Activated CD8-positive, alpha-beta memory T cell treated with anti-CD3 and anti-CD28 coated beads, Interleukin-2, amount 50 U/mL, for 24 hours (primary cell): Measurements from ENCODE around the gene PCDHB1.
A peak's percentile ranks its signal among the peaks of the same experiment; 100 is the strongest.

Experiments
- DNase-seq: peaks from one replicate; pipeline ENCODE4 v3.0.0-alpha.2; 2020; ENCODE audit errors: extremely low read depth

PCDHB1 gene

GRCh38 chr5:141050622-141051520 is at the start of gene PCDHB1:
PCDHB1 (plus strand) TSS chr5:141051374; CDS start chr5:141051471, 97 bp downstream.
- no peak for DNase-seq

- DNase-seq = no peak
Measured at GRCh38 chr5:141001446-141001843, 49.7 kb upstream of the PCDHB1 start.

DNA sequence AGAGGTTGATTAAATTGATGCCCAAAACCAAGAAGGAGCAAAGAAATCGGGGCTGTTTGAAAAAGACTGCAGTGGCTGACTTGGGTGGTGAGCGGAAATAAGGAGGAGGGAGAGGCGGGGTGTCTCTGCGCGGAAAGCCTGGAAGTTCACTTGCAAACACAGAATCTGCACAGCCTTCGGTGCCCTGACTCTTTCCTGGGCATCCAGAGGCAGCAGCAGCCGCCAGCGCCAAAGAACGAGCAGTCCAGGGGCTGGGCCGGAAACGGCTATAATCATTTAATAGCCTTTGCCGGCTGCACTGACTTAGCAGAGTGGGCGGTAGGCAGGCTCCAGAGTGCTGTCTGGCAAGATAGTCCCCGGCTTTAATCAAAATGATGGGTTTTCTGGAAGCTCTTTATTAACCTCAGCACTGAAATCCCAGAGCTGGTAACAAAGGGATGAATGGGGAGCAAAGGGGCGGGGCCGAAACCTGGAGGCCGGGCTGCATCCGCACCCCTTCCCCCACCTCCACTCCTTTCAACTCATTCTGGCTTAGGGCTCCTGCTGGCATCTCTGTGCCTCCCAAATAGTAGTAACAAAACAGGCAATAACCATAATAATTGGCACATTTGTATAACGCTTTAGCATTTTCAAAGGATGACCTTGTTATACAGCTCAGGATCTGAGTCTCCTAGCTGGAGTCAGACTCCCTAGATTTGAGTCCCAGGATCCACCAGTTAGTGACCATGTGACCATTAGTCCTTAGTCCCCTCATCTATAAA is 49.1 kb upstream of the PCDHB1 start:
- no peak for DNase-seq

GRCh38 chr5:141002605-141002965 is 48.6 kb upstream of the PCDHB1 start:
- DNase-seq = no peak

GRCh38 chr5:141003031-141003430 is 48.1 kb upstream of the PCDHB1 start:
- DNase-seq = no peak

DNA sequence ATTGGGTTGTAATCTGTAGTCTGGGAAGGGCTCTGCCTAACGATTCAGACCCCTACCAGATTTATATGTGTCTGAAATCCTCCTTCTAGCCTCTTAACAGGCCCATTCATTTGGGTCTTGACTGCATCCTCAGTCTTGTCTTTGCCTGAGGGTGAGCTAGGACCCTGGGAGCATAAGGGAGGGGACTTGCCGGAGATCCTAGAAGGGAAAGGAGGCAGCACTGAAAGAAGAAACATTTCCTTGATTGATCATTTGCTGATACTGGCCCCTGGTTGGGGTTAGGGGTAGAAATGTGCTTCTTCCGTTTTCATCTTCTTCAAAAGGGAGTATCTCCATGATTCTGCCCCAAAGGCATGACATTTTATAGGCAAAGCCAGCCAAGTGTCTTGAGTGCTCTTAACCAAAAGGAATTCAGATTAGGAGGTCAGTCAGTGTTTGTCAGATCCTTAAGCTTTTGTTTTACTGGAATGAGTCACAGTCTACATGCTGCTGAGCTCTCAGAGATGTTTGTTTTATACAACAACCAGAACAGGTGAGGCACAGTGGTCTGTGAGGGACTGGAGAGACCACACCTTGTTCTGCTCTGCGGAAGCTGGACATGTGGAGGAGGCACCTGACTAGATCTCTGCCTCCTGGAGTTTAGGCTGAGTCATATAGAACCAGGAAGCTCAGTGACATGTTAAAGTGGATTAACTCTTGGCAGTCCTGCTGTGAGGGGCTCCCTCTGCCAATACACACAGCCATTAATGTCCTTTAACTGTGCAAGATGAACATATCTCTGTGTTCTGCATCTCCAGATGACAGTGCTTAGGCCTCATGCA is 47.2 kb upstream of the PCDHB1 start:
- no peak for DNase-seq

- no peak for DNase-seq
Measured at GRCh38 chr5:141007791-141008190, 43.4 kb upstream of the PCDHB1 start.

GRCh38 chr5:141010047-141010793 is 41.0 kb upstream of the PCDHB1 start:
- DNase-seq = no peak

DNA sequence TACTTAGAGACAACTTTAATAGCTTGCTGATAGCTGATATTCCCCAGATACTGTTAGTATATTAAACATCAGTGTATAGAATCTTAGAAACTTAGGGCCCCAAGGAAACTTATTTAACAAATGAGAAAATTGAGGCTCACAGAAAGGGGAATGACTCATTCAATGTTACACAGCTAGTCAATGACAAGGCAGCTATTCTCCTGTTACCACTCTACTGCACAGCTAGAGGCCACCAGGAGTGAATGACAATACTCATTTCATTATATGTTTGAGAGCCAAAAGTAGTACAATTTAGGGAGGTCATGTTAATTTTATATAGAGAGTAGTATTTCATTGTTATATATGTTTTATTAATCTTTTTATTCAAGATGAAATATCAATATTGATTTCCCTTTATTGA is 33.2 kb upstream of the PCDHB1 start:
- no peak for DNase-seq

DNA sequence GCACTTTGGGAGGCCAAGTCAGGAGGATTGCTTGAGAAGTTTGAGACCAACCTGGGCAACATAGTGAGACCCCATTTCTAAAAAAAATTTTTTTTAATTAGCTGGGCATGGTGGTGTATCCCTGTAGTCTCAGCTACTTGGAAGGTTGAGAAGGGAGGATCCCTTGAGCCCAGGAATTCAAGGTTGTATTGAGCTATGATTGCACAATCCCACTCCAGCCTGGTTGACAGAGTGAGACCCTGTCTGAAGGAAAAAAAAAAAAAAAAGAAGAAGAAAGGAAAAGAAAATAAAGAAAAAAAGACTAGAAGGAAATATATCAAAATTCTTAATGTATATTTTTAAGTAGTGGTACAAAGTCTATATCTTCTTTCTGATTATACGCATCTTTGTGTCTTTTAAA is 28.8 kb upstream of the PCDHB1 start:
- DNase-seq = no peak

GRCh38 chr5:141031006-141031405 is 20.2 kb upstream of the PCDHB1 start:
- DNase-seq = no peak

GRCh38 chr5:141032626-141033025 is 18.5 kb upstream of the PCDHB1 start:
- DNase-seq = no peak

GRCh38 chr5:141039061-141039460 is 12.1 kb upstream of the PCDHB1 start:
- no peak for DNase-seq

GRCh38 chr5:141039517-141039916 is 11.7 kb upstream of the PCDHB1 start:
- no peak for DNase-seq

GRCh38 chr5:141040093-141040770 is 10.9 kb upstream of the PCDHB1 start:
- DNase-seq = no peak

DNA sequence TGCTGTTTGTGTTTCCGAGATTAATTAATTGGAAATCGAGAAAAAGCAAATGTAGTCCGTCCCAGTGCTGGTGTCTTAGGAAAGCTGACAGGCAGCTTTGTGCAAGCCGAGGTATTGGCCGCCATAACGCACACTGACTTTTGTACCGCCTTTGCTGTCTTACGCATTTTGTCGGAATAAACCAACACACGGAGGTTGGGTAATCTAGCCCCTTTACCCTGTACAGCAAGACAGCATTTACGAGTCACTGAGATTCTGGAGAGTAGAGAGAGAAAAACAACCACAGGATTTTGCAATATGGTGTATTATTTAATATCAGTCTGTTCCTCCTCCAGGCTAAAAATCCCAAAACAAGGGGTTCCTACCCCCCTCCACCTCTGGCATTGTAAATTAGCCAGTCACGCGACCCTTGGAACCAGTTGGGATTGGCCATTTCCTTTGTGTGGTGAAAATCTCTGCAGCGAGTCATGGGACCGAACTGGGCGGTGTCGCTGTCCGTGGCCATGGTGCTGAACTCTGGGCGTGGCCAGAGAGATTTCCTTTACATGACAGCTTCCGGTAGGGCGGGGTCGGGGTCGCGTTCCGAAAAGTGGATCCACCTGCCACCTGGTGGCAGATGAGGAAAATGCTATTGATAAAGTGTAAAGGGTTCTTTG is 10.3 kb upstream of the PCDHB1 start:
- peak; percentile 33 for DNase-seq

DNA sequence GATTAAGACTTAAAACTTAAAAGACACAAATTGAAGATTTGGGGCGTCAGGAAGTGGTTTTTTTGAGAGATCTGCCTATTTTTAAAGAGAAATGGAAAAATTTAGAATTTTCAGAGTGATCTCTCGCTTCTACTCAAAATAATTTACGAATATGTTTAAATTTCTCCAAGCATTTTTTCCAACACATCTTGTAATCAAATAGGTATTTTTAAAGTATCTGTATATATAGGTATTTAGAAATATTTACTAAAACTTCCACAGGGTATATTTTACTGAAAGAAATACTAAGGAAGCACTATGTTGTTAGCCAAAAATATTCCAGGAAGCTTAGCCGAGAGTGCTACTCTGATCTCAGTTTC is 9.8 kb upstream of the PCDHB1 start:
- DNase-seq = no peak

DNA sequence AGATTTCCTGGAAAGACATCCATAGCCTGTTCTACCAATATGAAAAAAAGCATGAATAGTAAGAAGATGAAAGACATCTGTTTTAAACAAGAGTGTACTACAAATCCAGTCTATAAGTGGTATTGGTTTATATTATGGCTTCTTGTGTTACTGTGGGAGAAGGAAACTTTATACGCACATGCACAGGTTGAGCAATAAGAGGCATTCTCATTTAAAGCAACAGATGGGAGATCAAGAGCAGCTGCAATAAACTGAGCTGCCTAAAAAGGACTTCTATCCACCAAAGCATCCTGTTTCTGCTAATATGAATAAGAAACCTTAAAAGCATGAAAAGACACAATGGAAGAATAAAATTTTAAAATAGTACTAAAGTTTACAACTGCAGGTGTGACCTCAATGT is 8.6 kb upstream of the PCDHB1 start:
- no peak for DNase-seq

DNA sequence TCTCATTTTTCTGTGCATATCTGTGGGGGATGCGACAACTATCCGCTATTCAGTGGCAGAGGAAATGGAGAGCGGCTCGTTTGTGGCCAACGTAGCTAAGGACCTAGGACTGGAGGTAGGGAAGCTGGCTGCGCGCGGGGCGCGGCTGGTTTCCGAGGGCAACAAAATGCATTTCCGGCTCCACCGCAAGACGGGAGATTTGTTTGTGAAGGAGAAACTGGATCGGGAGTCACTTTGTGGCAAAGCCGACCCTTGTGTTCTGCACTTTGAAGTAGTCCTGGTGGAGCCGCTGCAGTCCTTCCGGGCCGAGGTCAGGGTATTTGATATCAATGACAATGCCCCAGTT is 320 bp downstream of the PCDHB1 start:
- DNase-seq = no peak

GRCh38 chr5:141077826-141078225 is 26.7 kb downstream of the PCDHB1 start:
- DNase-seq = no peak

DNA sequence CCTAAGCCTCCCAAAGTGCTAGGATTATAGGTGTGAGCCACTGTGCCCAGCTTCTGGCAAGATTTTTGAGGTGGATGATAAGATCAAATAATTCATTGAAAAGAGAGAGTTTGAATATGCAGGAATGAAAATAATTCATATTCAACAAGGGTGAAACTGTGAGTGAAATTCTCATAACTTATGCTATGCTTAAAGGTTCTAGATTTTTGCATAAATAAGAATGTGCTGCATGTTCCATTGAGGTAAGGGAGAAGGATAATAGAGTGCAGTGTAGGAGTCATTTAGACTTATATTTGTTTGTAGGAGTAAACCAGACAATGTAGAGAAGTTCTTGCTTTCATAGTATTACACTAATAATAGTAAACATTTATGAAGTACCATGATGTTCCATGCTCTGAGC is 31.1 kb downstream of the PCDHB1 start:
- DNase-seq = no peak
